Smooth muscle cell of the coronary artery (primary cell): ENCODE results near the gene TRPM7. TPM values are rescaled to one million over a fixed set of nuclear protein-coding genes. Genes with fewer than 3 reads are reported as not detected.

ENCODE experiments used
- total RNA-seq: library from RNA; depleted of rRNA; stranded (reverse); fragments of >200 nt; gene quantifications from 2 replicates; pipeline ENCODE4 v1.2.3, GENCODE V29; 2014; ENCODE audit warnings: low replicate concordance

The TRPM7 gene, protein sequence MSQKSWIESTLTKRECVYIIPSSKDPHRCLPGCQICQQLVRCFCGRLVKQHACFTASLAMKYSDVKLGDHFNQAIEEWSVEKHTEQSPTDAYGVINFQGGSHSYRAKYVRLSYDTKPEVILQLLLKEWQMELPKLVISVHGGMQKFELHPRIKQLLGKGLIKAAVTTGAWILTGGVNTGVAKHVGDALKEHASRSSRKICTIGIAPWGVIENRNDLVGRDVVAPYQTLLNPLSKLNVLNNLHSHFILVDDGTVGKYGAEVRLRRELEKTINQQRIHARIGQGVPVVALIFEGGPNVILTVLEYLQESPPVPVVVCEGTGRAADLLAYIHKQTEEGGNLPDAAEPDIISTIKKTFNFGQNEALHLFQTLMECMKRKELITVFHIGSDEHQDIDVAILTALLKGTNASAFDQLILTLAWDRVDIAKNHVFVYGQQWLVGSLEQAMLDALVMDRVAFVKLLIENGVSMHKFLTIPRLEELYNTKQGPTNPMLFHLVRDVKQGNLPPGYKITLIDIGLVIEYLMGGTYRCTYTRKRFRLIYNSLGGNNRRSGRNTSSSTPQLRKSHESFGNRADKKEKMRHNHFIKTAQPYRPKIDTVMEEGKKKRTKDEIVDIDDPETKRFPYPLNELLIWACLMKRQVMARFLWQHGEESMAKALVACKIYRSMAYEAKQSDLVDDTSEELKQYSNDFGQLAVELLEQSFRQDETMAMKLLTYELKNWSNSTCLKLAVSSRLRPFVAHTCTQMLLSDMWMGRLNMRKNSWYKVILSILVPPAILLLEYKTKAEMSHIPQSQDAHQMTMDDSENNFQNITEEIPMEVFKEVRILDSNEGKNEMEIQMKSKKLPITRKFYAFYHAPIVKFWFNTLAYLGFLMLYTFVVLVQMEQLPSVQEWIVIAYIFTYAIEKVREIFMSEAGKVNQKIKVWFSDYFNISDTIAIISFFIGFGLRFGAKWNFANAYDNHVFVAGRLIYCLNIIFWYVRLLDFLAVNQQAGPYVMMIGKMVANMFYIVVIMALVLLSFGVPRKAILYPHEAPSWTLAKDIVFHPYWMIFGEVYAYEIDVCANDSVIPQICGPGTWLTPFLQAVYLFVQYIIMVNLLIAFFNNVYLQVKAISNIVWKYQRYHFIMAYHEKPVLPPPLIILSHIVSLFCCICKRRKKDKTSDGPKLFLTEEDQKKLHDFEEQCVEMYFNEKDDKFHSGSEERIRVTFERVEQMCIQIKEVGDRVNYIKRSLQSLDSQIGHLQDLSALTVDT (N-terminal part only)
- total RNA-seq, result 24.3 and 43.2 TPM in 2 replicates

DNA sequence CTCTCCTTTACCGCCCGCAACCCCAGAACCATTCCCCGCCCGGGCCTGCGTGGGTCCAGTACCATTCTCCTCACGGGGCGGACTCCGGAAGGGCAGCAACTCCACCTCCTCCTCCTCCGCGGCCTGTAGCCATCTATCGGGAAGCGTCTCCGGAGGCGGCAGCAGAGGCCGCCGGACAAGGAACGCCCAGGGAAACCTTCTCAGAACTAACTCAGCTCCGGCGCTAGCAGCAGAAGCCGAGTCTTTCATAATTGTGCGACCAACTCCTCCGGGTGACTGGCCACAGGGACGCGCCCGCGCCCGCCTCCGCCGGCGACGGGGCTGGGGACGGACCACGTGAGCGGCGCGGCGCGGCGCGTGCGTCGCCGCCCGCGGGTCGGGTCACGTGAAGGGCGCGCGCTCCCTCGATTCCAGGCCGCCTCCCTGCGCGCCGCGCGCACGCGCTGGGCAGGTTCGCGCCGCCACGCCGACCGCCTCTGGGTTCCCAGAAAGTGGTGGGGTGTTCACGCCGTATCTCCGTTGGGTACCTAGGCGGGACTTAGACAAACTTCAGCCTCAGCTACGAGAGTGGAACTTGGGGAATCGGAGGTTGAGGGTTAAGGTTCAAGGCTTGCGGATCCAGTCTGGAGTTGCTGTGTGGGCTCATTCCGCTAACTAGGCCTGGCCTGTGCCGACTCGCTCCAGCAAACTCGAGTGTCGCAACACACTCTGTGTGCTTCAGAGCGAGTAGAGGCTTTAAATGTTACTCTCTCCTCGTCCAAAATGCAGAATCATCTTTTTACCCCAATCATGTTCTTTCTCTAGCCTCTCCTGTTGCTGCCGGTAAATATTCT is at the start of gene TRPM7:
TRPM7 (minus strand) TSS at position 329 of the 833 bp plus-strand sequence; CDS start at position 65, 264 bp downstream.

DNA sequence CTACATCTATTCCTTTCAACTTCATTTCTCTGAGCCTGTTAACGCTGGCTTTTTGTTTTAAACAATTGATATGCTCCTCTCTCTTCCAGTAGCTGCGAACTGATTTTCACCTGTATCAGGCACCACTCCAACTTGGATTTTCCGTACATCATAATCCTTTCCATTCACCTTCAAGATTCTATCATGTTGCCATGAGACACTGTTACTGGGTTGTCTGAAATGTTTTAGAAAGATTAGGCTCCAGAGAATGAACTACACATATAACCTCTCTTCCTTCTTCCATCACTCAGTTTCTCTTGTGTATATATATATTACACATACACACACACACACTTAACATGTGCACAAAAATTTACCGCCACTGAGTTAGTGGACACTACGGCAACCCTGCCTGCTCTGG is 140.0 kb downstream of the TRPM7 start, which contains the start of gene USP50:
USP50 (minus strand) TSS at position 101 of the 400 bp plus-strand sequence. CDS start 141 bp downstream, outside the sequence.

Other genes with a start within 250 kb of the TRPM7 start
- not detected in 2 replicates for gene USP50, start 140.1 kb downstream of the TRPM7 start, total RNA-seq
- gene SPPL2A, start 78.9 kb upstream of the TRPM7 start, total RNA-seq, result 61.1 and 95.1 TPM in 2 replicates
- gene AP4E1, start 221.9 kb upstream of the TRPM7 start, total RNA-seq, result 7.0 and 12.3 TPM in 2 replicates